Body of pancreas (tissue), 4 donors: Measurements from ENCODE around the gene POLR3K.

ENCODE experiments used
- POLR2A ChIP-seq, 3 donors: fragments of 450-650 bp; IDR thresholded peaks; one replicate each; pipeline ENCODE4 v1.6.1; 2016; ENCODE audit warnings: antibody characterized with exemption in 3 of 3, mild to moderate bottlenecking in 2 of 3
- TF ChIP-seq, protein P1 (sequence below), 7 experiments: fragments of 450-650 bp in 4 of 7; fragments of 200-600 bp in 3 of 7; sonication (generic) in 3 of 7; IDR thresholded peaks; one replicate each; pipeline ENCODE4 v1.5.1; 2016 to 2019; ENCODE audit warnings: antibody characterized with exemption in 7 of 7

DNA sequence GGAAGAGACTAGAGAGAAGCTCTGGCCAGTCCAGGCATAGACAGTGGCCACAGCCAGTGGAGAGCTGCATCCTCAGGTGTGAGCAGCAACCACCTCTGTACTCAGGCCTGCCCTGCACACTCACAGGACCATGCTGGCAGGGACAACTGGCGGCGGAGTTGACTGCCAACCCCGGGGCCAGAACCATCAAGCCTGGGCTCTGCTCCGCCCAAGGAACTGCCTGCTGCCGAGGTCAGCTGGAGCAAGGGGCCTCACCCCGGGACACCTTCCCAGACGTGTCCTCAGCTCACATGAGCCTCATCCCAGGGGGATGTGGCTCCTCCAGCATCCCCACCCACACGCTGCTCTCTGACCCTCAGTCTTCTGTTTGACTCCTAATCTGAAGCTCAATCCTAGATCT is 15.8 kb upstream of the POLR3K start:
- TF ChIP-seq, protein P1, sequence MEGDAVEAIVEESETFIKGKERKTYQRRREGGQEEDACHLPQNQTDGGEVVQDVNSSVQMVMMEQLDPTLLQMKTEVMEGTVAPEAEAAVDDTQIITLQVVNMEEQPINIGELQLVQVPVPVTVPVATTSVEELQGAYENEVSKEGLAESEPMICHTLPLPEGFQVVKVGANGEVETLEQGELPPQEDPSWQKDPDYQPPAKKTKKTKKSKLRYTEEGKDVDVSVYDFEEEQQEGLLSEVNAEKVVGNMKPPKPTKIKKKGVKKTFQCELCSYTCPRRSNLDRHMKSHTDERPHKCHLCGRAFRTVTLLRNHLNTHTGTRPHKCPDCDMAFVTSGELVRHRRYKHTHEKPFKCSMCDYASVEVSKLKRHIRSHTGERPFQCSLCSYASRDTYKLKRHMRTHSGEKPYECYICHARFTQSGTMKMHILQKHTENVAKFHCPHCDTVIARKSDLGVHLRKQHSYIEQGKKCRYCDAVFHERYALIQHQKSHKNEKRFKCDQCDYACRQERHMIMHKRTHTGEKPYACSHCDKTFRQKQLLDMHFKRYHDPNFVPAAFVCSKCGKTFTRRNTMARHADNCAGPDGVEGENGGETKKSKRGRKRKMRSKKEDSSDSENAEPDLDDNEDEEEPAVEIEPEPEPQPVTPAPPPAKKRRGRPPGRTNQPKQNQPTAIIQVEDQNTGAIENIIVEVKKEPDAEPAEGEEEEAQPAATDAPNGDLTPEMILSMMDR (IDR thresholded peaks at IDR 0.05), result no peak
- TF ChIP-seq POLR2A (IDR thresholded peaks at IDR 0.05), result no peak
